Measurements from ENCODE around the gene ACTA2.

ACTA2 gene

GRCh38 chr10:88952647-88953111 lies at the start of gene ACTA2:
Gene ACTA2 (minus strand): TSS chr10:88952773. CDS start chr10:88948930, 3,843 bp downstream.
- no peak for DNase-seq

GRCh38 chr10:89001729-89002072 lies 49.1 kb upstream of the ACTA2 start:
- no peak for DNase-seq

- DNase-seq = peak; percentile 34
These were observed 48.6 kb upstream of the ACTA2 start for GRCh38 chr10:89001024-89001728.

- no peak for DNase-seq
These were observed 47.1 kb upstream of the ACTA2 start for GRCh38 chr10:88999625-89000024.

GRCh38 chr10:88996927-88997326 lies 44.4 kb upstream of the ACTA2 start:
- no peak for DNase-seq

- DNase-seq = no peak
These were observed 42.7 kb upstream of the ACTA2 start for GRCh38 chr10:88995156-88995876.

GRCh38 chr10:88994019-88994418 lies 41.4 kb upstream of the ACTA2 start:
- DNase-seq = no peak

- DNase-seq = no peak
These were observed 40.5 kb upstream of the ACTA2 start for GRCh38 chr10:88992921-88993524.

- DNase-seq = no peak
These were observed 39.3 kb upstream of the ACTA2 start for GRCh38 chr10:88991899-88992320.

GRCh38 chr10:88991161-88991898 lies 38.8 kb upstream of the ACTA2 start:
- DNase-seq = peak; percentile 72

GRCh38 chr10:88990384-88991160 lies 38.0 kb upstream of the ACTA2 start, which contains the start of gene FAS:
Gene FAS (plus strand): TSS chr10:88990798. CDS start chr10:88990877, 79 bp downstream.
- peak; percentile 83 for DNase-seq

GRCh38 chr10:88989824-88990383 lies 37.3 kb upstream of the ACTA2 start:
- DNase-seq = no peak

- DNase-seq = no peak
These were observed 36.9 kb upstream of the ACTA2 start for GRCh38 chr10:88989423-88989822.

- no peak for DNase-seq
These were observed 35.3 kb upstream of the ACTA2 start for GRCh38 chr10:88987840-88988239.

- peak; percentile 8 for DNase-seq
These were observed 34.7 kb upstream of the ACTA2 start for GRCh38 chr10:88987243-88987725.

GRCh38 chr10:88986549-88987242 lies 34.1 kb upstream of the ACTA2 start:
- no peak for DNase-seq

- no peak for DNase-seq
These were observed 32.0 kb upstream of the ACTA2 start for GRCh38 chr10:88984525-88984924.

GRCh38 chr10:88983939-88984338 lies 31.4 kb upstream of the ACTA2 start:
- no peak for DNase-seq

GRCh38 chr10:88983206-88983605 lies 30.6 kb upstream of the ACTA2 start:
- no peak for DNase-seq

GRCh38 chr10:88982366-88982765 lies 29.8 kb upstream of the ACTA2 start:
- no peak for DNase-seq

GRCh38 chr10:88981435-88981834 lies 28.9 kb upstream of the ACTA2 start:
- DNase-seq = no peak
